Mucosa of stomach (tissue), 1 donor: Measurements from ENCODE around the gene ASAP2.

ENCODE experiments used
- H3K27me3 ChIP-seq: one replicate; pipeline ENCODE4 v1.7.0; 2013; ENCODE audit warnings: mild to moderate bottlenecking, low read length; ENCODE audit not compliant: control insufficient read depth, insufficient read depth
- H3K36me3 ChIP-seq: one replicate; pipeline ENCODE4 v1.7.0; 2013; ENCODE audit warnings: low read length; ENCODE audit not compliant: control insufficient read depth, insufficient read depth
- H3K4me1 ChIP-seq: one replicate; pipeline ENCODE4 v1.7.0; 2013; ENCODE audit warnings: mild to moderate bottlenecking, low read length; ENCODE audit not compliant: control insufficient read depth, insufficient read depth
- H3K4me3 ChIP-seq: one replicate; pipeline ENCODE4 v1.7.0; 2013; ENCODE audit warnings: low read length
- H3K9ac ChIP-seq: one replicate; pipeline ENCODE4 v1.7.0; 2013; ENCODE audit warnings: mild to moderate bottlenecking, low read length, moderate library complexity
- H3K9me3 ChIP-seq: one replicate; pipeline ENCODE4 v1.7.0; 2013; ENCODE audit warnings: mild to moderate bottlenecking, low read length, moderate library complexity; ENCODE audit not compliant: control insufficient read depth
- donor health status: Pancreatic carcinoma.

The ASAP2 gene

DNA sequence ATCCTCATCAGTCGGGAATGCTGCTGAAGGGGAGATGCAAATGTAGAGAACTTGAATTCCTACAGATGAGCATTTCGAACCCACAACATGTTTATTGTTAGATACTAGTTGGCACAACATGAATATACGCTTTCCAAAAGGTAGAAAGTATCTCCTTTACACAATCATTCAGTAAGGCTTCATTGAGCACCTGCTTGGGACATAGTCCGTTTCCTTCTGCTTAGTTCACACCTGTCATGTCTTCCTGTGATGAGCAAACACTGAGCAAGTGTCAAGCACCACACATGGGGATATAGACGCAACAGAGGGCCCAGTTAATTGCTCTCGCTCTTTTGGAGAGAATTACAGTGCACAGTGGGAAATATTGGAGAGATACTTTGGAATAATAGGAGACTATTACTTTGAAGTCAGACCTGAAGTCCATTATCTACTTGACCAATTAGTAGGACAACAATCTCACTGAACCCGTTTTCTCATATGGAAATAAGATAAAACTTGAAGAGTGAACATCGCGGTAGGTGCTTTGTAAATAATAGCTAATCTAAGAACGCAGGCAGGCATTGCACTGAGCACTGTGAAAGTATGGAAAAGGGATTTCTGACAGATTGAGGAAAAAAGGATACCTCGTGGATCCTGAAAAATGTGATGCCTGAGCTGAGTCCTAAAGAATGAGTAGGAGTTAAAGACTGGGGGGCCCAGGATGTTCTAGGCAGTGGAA is 218.0 kb downstream of the ASAP2 start:
- peak overlapping the region; percentile 94 for H3K4me3 ChIP-seq

DNA sequence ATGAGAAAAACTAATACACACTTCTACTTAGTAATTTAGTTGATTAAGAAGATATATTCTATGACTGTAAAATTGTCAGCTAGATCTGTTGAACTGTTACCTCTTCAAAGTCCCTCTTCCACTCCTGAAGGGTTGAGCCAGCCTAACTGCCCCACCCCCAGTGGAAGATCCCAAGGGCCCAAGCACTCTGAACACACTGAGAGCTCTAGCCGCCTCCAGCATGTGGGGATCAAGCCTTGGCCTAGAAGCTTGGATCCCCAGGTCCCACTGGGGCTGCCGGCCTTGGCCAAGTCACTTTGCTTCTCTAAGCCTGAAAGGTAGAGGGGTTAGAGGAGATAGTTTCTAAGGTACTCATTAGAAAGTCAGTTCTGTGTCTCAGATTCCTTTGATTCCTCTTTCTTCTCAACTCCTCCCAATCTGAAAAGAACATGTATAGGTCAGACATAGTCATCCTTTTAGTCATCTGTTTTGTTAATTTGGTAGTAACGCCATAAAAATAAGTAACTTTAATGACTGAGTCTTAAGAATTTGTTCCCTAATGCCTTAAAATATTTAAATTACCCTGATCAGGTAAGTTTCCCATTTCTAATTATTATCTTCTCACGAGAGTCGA is 222.5 kb downstream of the ASAP2 start:
- H3K9me3 ChIP-seq: no peaks in the 10 kb centered on the region
- no peaks in the 10 kb centered on the region for H3K27me3 ChIP-seq
- H3K9ac ChIP-seq: no peak overlapping the region
- H3K4me3 ChIP-seq: no peak overlapping the region
- H3K36me3 ChIP-seq: peaks cover 3% of the 10 kb centered on the region
- H3K4me1 ChIP-seq: peaks cover 6% of the 10 kb centered on the region

More for the DNA sequence above, 218.0 kb downstream of the ASAP2 start:
- Histone ChIP-seq H3K9me3 (no peaks in the 10 kb centered on the region), H3K36me3 (no peaks in the 10 kb centered on the region), H3K4me1 (peaks cover 12% of the 10 kb centered on the region), H3K27me3 (no peaks in the 10 kb centered on the region), H3K9ac (peak overlapping the region; percentile 93)

DNA sequence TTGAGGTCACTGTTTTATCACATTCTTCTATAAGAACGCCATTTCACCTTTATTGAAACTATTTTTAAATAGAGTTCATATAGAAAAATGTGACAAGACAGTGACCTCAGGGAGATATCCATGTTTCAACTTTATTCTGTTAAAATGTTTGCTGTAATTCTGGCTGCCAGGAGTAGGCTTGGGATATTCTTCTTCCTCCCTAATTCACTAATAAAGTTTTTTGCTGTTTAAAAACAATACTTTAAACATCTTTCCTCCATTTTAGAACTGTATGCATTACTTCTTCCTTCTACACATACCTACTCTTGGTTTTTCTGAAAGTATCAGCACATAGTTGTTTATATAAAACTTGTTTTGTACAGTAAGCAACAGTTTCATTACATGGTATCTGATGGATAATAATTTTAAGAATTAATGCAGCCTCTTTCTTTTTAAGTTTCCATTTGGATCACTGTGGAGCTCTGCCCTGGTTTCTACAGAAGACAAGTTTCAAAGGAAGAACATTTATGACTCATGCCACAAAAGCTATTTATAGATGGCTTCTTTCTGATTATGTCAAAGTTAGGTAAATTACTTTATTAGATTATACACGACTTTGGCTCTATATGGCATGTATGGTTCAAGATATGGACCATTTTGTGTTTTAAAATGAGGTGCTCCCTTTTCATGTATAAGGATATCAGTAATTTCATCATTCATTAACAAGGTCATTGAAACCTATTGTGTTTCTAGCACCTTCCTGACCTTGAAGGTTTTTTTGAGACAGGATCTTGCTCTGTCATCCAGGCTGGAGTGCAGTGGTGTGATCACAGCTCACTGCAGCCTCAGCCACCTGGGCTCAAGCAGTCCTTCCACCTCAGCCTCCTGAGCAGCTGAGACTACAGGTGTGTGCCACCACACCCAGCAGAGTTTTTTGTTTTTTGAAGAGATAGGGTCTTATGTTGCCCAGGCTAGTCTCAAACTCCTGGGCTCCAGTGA is 224.0 kb downstream of the ASAP2 start:
- H3K9me3 ChIP-seq: no peaks in the 10 kb centered on the region
- no peak overlapping the region for H3K4me3 ChIP-seq
- no peak overlapping the region for H3K9ac ChIP-seq
- no peaks in the 10 kb centered on the region for H3K27me3 ChIP-seq
- H3K36me3 ChIP-seq: peaks cover 8% of the 10 kb centered on the region
- H3K4me1 ChIP-seq: no peaks in the 10 kb centered on the region

- H3K9me3 ChIP-seq: no peaks in the 10 kb centered on the region
- no peak overlapping the region for H3K9ac ChIP-seq
- no peak overlapping the region for H3K4me3 ChIP-seq
- no peaks in the 10 kb centered on the region for H3K4me1 ChIP-seq
- H3K36me3 ChIP-seq: peaks cover 8% of the 10 kb centered on the region
- no peaks in the 10 kb centered on the region for H3K27me3 ChIP-seq
These were observed 227.9 kb downstream of the ASAP2 start for GRCh38 chr2:9434489-9434888.

DNA sequence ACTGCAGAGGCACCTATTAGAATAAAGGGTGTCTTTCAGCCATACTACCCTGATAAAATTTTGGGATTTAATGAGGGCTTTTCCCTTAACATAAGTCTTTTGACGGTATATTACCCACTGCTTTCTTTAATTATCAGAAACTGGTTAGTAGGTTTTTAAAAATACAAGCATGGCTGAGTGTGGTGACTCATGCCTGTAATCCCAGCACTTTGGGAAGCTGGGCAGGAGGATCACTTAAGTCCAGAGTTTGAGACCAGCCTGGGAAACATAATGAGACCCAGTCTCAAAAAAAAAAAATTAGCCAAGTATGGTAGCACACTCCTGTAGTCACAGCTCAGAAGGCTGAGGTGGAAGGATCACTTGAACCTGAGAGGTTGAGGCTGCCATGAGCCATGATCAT is 232.9 kb downstream of the ASAP2 start:
- Histone ChIP-seq H3K27me3 (no peaks in the 10 kb centered on the region), H3K4me1 (no peaks in the 10 kb centered on the region), H3K36me3 (peaks cover 2% of the 10 kb centered on the region), H3K9me3 (no peaks in the 10 kb centered on the region), H3K4me3 (no peak overlapping the region), H3K9ac (no peak overlapping the region)

GRCh38 chr2:9440058-9440727 is 233.6 kb downstream of the ASAP2 start:
- Histone ChIP-seq H3K27me3 (no peaks in the 10 kb centered on the region), H3K4me3 (no peak overlapping the region), H3K4me1 (no peaks in the 10 kb centered on the region), H3K9ac (no peak overlapping the region), H3K9me3 (no peaks in the 10 kb centered on the region), H3K36me3 (no peaks in the 10 kb centered on the region)

DNA sequence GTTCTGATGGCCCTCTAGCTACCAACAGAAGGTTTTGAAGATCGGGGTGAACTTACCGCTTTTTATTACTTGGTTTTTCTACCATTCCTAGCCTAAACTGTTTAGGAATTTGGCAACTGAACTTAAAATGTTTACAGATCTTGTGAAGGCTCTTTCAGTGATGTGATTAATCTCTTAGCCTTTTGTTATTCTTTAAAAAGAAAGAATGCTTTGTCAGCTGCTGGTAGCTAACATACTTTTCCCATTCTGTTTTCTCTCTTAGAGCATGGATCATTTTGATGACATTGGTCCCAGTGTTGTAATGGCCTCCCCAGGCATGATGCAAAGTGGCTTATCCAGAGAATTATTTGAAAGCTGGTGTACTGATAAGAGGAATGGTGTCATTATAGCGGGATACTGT is 234.9 kb downstream of the ASAP2 start:
- no peaks in the 10 kb centered on the region for H3K27me3 ChIP-seq
- no peaks in the 10 kb centered on the region for H3K4me1 ChIP-seq
- no peaks in the 10 kb centered on the region for H3K36me3 ChIP-seq
- no peaks in the 10 kb centered on the region for H3K9me3 ChIP-seq
- no peak overlapping the region for H3K9ac ChIP-seq
- H3K4me3 ChIP-seq: no peak overlapping the region

- H3K27me3 ChIP-seq: no peaks in the 10 kb centered on the region
- no peaks in the 10 kb centered on the region for H3K9me3 ChIP-seq
- H3K36me3 ChIP-seq: no peaks in the 10 kb centered on the region
These were observed 236.9 kb downstream of the ASAP2 start for GRCh38 chr2:9443526-9443925.

GRCh38 chr2:9445089-9445488 is 238.5 kb downstream of the ASAP2 start:
- H3K9me3 ChIP-seq: no peaks in the 10 kb centered on the region
- no peaks in the 10 kb centered on the region for H3K36me3 ChIP-seq
- H3K4me3 ChIP-seq: no peak overlapping the region
- H3K27me3 ChIP-seq: no peaks in the 10 kb centered on the region
- no peak overlapping the region for H3K9ac ChIP-seq
- H3K4me1 ChIP-seq: no peaks in the 10 kb centered on the region

More at GRCh38 chr2:9443526-9443925, 236.9 kb downstream of the ASAP2 start:
- no peak overlapping the region for H3K9ac ChIP-seq
- no peaks in the 10 kb centered on the region for H3K4me1 ChIP-seq
- H3K4me3 ChIP-seq: no peak overlapping the region

GRCh38 chr2:9451231-9451630 is 244.6 kb downstream of the ASAP2 start:
- Histone ChIP-seq H3K9ac (no peak overlapping the region), H3K27me3 (no peaks in the 10 kb centered on the region), H3K36me3 (peaks cover 5% of the 10 kb centered on the region), H3K4me1 (no peaks in the 10 kb centered on the region), H3K4me3 (no peak overlapping the region), H3K9me3 (no peaks in the 10 kb centered on the region)
